ENCODE results near the gene HEXIM1.

HEXIM1 gene

GRCh38 chr17:45161288-45162024 lies 13.2 kb downstream of the HEXIM1 start, which contains the start of gene HEXIM2:
Gene HEXIM2, plus strand, starts transcription at chr17:45161875. Its CDS starts 919 bp downstream, at chr17:45162794.
- TF ChIP-seq ZFX (IDR thresholded peaks at IDR 0.05; ENCODE audit: borderline replicate concordance) (no peak), CTCF (IDR thresholded peaks at IDR 0.05) (no peak)
- H3K27ac ChIP-seq, result peak within 1 kb of the TSS; percentile 94

GRCh38 chr17:45162025-45162687 lies 13.9 kb downstream of the HEXIM1 start:
- no peak for TF ChIP-seq CTCF (IDR thresholded peaks at IDR 0.05)
- no peak for TF ChIP-seq ZFX (IDR thresholded peaks at IDR 0.05; ENCODE audit: borderline replicate concordance)
- peak overlapping the region; percentile 94 for H3K27ac ChIP-seq

DNA sequence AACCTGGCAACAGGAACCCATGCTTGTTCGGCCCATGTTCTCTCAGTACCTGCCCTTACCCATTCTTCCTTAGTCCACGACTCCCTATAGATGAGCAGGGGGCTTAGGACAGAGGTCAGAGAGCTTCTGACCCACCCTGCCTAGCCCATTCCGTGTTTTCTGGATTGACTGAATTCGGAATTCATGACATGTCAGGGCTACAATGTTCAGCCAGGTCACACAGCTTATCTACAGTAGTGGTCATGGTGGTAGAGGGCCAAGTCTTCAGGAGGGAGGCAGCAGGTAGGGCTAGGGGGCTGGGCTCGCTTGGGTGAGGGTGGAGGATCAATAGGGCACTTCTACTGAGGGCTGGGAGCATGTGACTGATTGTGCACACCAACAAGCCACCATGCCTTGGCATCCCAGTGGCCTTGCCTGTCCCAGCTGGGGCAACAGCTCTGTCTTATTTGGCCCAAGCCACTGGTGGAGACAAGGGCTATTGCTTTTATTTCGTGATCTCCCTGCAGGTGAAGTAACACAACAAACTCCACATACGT lies 16.5 kb downstream of the HEXIM1 start:
- H3K27ac ChIP-seq, result no peak overlapping the region

DNA sequence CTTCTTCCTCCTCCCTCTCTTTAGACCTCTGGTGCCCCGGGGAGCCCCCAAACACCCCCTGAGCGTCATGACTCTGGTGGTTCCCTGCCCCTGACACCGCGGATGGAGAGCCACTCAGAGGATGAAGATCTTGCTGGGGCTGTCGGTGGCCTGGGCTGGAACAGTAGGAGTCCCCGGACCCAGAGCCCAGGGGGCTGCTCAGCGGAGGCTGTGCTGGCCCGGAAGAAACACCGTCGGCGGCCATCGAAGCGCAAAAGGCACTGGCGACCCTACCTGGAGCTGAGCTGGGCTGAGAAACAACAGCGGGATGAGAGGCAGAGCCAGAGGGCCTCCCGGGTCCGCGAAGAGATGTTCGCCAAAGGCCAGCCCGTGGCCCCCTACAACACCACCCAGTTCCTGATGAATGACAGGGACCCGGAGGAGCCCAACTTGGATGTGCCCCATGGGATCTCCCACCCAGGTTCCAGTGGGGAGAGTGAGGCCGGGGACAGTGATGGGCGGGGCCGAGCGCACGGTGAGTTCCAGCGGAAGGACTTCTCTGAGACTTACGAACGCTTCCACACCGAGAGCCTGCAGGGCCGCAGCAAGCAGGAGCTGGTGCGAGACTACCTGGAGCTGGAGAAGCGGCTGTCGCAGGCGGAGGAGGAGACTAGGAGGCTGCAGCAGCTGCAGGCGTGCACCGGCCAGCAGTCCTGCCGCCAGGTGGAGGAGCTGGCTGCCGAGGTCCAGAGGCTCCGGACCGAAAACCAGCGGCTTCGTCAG lies 20.9 kb downstream of the HEXIM1 start:
- TF ChIP-seq CTCF (IDR thresholded peaks at IDR 0.05), result no peak
- no peak for TF ChIP-seq ZFX (IDR thresholded peaks at IDR 0.05; ENCODE audit: borderline replicate concordance)
- H3K27ac ChIP-seq, result no peak overlapping the region

More for the DNA sequence above, 16.5 kb downstream of the HEXIM1 start:
- TF ChIP-seq ZFX (IDR thresholded peaks at IDR 0.05; ENCODE audit: borderline replicate concordance) (no peak), CTCF (IDR thresholded peaks at IDR 0.05) (no peak)

GRCh38 chr17:45170280-45170930 lies 22.1 kb downstream of the HEXIM1 start:
- 0 out of 2 replicates have a peak overlapping the region, but pooled peaks have one; percentile 26 for H3K27ac ChIP-seq
- no peak for TF ChIP-seq CTCF (IDR thresholded peaks at IDR 0.05)
- TF ChIP-seq ZFX (IDR thresholded peaks at IDR 0.05; ENCODE audit: borderline replicate concordance), result no peak

GRCh38 chr17:45170931-45171337 lies 22.7 kb downstream of the HEXIM1 start:
- TF ChIP-seq ZFX (IDR thresholded peaks at IDR 0.05; ENCODE audit: borderline replicate concordance), result no peak
- H3K27ac ChIP-seq, result peak overlapping the region; percentile 26; the same call in 1 of the 2 replicates

All from 22Rv1 (cell line).